ENCODE measurements around the gene FAM9A.
"Not testable (repeated sequence)": the region's sequence is repeated elsewhere in the genome, so short reads cannot be mapped to it uniquely, and the experiment has no call there.

Gene FAM9A

DNA sequence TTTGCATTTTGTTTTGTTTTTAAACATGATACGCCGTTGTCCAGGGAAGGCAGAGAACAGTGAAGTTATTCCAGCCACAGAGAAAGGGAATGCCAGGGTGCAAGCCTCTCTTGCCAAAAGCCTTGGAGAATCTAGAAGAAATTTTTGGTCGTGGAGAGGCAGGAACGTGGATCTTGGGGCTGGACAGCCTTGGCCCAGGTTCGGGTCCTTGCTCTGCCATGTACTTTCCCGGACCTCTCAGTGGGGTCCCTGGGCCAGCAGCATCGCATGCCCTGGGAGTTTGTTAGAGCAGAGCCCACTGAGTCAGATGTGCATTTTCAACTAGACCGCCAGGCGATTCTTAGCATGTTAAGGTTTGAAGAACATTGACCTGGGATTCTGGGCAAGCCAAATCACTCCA, 18.6 kb downstream of the FAM9A start:
- TF ChIP-seq, protein P1, sequence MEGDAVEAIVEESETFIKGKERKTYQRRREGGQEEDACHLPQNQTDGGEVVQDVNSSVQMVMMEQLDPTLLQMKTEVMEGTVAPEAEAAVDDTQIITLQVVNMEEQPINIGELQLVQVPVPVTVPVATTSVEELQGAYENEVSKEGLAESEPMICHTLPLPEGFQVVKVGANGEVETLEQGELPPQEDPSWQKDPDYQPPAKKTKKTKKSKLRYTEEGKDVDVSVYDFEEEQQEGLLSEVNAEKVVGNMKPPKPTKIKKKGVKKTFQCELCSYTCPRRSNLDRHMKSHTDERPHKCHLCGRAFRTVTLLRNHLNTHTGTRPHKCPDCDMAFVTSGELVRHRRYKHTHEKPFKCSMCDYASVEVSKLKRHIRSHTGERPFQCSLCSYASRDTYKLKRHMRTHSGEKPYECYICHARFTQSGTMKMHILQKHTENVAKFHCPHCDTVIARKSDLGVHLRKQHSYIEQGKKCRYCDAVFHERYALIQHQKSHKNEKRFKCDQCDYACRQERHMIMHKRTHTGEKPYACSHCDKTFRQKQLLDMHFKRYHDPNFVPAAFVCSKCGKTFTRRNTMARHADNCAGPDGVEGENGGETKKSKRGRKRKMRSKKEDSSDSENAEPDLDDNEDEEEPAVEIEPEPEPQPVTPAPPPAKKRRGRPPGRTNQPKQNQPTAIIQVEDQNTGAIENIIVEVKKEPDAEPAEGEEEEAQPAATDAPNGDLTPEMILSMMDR (IDR thresholded peaks at IDR 0.05; ENCODE audit: low read depth, low read length), result no peak
- H3K4me3 ChIP-seq (ENCODE audit: low read depth, low read length), result no peak overlapping the region

DNA sequence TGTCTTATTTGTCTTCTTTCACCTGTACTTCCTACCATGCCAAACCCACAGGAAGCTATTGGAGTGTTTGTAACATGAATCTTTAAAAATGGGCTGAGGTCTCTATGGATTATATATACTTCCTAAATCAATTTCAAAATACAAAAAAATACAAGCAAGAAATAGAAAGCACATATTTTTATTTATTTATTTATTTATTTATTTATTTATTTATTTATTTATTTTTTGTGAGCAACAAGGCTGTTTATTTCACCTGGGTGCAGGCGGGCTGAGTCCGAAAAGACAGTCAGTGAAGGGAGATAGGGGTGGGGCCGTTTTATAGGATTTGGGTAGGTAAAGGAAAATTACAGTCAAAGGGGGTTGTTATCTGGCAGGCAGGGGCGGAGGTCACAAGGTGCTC, 19.3 kb downstream of the FAM9A start:
- not testable (repeated sequence) for H3K4me3 ChIP-seq (ENCODE audit: low read depth, low read length)

DNA sequence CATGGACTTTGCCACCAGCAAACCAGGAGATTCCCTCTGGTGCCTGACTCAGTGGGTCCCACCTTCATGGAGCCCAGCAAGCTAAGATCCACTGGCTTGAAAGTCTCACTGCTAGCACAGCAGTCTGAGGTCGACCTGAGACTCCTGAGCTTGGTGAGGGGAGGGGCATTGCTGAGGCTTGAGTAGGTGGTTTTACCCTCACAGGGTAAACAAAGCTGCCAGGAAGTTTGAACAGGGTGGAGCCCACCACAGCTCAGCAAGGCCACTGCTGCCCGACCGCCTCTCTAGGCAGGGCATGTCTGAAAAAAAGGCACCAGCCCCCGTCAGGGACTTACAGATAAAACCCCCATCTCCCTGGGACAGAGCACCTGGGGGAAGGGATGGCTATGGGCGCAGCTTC, 28.1 kb downstream of the FAM9A start:
- TF ChIP-seq, protein P1 (IDR thresholded peaks at IDR 0.05; ENCODE audit: low read depth, low read length), result no peak
- no peak overlapping the region for H3K4me3 ChIP-seq (ENCODE audit: low read depth, low read length)

DNA sequence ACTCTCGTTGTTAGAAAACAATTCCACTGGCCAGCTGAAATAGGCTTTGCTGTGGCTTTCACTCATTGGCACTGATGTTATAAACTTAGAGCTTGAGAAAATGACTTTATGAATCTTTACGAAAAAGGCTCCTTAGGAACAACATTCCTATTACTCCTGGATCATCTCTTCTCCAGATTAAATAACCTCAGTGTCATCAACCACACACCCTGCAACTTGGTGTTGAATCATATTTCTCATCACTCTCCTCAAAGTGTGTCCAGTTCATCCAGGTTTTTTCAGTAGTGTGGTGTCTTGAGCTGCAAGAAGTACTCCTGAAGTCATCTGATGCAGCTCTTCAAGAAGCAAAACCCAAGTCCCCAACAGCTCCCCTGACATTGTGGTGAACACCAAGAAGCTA, 41.2 kb downstream of the FAM9A start:
- no peak overlapping the region for H3K4me3 ChIP-seq (ENCODE audit: low read depth, low read length)
- TF ChIP-seq, protein P1 (IDR thresholded peaks at IDR 0.05; ENCODE audit: low read depth, low read length), result no peak

DNA sequence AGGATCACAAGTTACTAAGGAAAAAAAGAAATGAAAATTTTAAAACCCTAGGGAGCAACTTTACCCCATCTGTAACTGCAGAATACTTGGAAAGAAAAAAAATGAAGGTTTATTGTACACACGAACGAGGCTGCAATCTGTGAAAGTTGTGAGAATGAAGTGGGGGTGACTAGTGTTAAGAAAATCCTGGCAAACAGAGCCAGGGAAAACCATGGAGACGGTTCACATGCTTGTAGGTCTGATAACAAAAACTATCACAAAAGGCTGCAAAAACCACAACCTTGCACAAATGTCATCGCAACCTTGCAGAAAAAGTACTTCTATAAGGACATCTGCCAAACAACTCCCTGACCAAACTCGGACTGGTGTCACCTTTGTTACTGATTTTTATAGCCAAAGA, 42.5 kb downstream of the FAM9A start:
- not testable (repeated sequence) for H3K4me3 ChIP-seq (ENCODE audit: low read depth, low read length)

DNA sequence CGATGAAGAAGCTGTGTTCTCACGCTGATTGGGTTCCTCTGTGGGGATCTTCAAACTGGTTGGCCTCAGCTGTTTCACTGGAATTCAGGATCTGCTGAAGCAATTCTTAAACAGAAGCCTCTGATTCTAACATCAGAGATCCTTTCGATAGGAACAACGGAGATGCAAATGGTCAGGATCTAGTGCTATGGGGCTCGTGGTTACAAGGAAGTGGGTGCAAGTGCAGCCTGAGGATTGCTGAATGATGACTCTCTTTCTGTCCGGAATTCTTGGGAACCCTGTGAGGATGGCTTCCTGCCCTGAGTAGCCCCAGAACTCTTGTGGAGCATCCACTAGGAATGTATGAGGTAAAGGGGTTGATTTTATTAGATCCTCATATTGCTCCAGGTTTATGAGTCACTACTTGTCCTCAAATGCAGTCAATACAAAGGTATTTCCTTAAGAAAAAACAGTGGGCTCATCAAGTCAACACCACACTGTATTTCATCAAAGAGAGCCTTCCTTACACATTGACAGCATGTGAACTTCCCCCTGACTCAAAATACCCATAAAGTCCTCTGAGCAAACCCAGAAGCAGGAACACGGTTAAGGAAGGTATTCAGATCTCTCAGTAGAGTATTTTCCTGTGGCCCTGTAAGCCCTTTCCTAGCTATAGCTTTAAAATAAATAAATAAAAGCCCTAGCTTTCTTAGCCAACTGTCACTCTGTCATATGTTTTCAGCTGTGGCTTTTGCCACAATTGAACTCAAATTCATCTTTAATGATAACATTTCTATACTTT, 43.4 kb downstream of the FAM9A start:
- not testable (repeated sequence) for H3K4me3 ChIP-seq (ENCODE audit: low read depth, low read length)

DNA sequence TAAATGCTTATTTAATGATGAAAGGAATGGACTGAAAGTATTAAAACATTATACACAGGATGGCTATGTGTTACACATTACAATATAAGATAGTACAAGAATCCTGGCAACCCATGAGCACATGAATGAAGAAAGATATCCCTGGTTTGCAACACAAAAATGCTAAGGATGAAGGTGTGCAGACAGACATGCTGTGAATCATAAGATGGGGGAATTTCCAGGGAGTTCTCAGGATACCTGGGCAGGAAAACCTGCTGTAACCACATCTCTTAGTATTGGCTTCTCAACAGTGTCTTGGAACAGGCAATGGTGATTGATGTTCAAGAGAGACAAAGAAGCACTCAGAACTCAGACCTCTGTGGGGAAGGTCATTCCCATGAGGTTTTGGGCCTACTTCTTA, 45.4 kb downstream of the FAM9A start:
- TF ChIP-seq, protein P1 (IDR thresholded peaks at IDR 0.05; ENCODE audit: low read depth, low read length), result no peak
- no peak overlapping the region for H3K4me3 ChIP-seq (ENCODE audit: low read depth, low read length)

DNA sequence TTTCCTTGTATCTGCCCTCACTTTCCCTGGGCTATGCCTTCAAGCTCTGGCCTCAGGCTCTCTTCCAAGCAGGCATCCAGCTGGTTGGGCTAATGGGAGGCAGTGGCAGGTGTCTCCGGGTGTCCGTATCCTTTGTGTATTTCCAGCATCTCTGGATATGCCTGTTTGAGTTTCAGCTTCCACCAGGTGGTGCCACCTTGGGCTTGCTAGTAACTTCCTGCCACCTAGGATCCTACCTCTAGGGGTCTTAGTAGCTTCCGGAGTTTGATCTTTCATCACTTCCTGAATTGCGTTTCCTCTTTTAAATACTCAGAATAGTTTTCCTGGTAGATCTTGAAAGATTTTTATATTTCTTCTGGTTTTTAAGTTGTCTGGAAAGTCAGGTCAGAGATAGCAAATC, 46.1 kb downstream of the FAM9A start:
- no peak overlapping the region for H3K4me3 ChIP-seq (ENCODE audit: low read depth, low read length)
- TF ChIP-seq, protein P1 (IDR thresholded peaks at IDR 0.05; ENCODE audit: low read depth, low read length), result no peak

DNA sequence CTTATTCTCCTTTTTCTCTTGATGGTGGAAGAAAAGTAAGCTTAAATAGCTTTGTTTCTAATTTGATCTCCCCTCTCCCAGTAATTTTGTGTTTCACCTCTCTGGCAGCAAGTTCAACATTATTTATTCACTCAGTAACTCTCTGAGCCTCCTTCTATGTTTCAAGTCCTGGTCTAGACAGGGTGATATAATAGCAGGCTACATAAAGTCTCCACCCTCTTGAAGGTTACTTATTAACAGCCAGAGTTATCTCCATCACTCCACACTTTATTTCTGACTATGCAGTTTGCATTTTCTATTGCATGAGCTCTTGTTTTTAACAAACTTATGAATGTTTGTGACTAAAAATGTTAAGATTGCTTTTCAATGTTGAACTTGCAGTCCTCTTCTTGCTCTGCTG, 51.5 kb downstream of the FAM9A start:
- TF ChIP-seq, protein P1 (IDR thresholded peaks at IDR 0.05; ENCODE audit: low read depth, low read length), result no peak

More for the DNA sequence above, 51.5 kb downstream of the FAM9A start:
- no peak overlapping the region for H3K4me3 ChIP-seq (ENCODE audit: low read depth, low read length)

Data from WI38 (cell line).